ENCODE measurements around the gene UBAC2.
"Not testable (repeated sequence)": the region's sequence is repeated elsewhere in the genome, so short reads cannot be mapped to it uniquely, and the experiment has no call there.

UBAC2 gene

DNA sequence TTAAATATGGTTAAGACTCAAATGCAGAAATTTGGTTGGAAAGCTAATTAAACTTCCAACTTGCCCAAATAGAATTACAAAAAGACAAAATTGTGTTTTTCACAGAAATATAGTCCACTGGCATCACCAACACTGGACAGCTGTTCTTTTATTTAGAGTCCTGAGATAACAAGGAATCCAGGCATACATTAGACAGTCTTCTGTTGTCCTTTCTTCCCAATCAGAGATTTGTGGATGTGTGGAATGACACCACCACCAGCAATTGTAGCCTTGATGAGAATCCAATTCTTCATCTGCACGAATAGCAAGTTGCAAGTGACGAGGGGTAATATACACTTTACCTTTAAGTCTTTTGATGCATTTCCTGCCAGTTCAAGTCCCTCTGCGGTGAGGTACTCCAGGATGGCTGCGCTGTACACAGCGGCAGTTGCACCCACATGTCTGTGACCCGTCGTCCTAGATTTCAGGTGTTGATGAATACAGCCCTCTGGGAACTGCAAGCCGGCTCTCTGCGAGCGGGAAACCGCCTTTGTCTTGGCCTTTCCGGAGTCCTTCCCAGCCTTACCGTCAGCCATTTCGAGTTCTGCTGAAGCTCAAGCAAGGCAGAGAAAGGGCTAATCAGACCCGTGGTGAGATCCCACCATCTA lies 14.7 kb downstream of the UBAC2 start:
- DNase-seq: no peak

- no peak for DNase-seq
These were observed 16.9 kb downstream of the UBAC2 start for GRCh38 chr13:99217461-99218110.

DNA sequence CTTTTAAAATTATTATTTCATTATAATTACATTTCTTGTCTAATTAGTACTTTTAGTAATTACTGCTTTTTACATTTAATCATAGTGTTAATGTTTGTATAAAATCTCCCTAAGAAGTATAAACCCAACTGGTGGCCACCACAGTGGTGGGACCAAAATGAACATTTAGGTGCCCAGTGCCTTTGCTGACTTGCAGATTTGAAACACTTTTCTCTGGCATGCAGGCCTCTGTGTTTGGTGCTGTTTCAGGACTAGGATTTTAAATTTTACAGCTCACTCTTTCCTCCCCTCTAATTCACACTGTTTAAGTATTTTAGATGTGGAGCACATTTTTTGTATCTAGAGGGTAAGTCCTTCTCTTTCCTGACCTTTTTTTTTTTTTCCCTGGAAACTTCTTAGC lies 17.5 kb downstream of the UBAC2 start:
- no peak for DNase-seq

DNA sequence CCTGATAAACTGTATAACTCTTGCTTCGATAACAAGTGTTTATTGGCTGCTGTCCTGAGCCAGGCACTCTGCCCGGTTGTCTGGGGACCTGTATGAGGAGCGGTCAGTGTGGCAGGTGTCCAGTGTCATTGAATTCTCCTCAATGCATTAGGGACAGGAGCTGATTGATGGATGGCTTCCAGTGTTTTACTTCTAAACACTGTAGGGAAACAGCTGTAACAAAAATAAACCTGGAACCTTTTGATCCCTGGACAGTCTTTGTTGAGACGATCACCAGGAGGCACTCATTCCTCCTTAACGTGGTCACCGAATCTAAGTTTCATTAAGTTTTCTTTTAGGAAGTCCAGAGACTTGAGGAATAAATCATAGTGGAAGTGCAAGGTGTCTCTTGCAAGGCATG lies 17.9 kb downstream of the UBAC2 start:
- DNase-seq: peak; percentile 14

DNA sequence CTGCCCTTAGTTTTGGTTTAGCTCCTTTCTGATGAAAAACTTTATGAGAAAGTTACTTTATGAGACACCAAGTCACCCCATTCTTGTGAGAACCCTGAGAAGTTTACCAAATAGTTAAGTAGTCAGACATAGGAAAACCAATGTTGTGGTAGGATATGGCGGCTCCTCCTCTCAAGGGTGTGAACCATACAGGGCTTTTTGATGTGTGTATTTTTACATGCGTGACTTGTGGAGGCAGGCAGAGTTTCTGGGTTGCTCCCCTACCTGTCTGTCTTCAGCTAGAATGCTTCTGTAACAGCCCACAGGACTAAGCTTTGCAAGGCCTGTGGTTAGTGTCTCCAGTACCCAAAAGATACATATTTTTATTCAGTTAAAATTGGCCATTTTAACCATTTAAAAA lies 18.3 kb downstream of the UBAC2 start:
- DNase-seq: no peak

DNA sequence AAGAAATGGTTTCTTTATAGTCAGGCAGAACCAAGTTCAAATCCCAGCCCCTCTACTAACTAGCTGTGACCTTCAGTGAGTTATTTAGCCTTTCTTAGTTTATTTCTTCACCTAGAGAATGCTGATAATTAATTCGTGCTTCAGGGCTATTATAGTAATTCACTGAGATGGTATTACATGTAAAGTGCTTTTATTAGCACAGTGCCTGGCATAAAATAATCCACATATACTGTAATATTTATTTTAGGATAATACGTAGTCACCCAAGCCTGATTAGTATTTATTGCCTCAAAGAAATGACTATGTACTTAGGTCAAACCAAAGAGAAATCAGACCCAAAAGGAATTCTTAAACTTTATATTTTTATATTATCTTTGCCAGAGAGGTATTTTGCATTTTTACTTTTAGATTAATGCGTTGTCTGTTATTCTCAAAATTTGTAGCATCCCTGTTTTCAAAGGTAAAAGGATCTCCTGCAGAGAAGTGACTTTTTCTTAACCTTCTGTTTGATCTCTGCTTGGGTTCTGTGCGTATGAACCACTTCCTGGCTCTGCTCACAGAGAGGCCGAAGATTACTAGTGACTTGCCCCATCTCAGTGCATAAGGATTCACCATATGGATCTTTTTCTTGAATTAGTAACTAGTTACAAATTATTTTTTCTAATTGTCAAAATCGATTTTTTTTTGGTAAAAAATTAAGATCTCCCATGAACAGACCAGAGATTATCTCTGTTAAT lies 19.7 kb downstream of the UBAC2 start:
- DNase-seq: no peak

DNA sequence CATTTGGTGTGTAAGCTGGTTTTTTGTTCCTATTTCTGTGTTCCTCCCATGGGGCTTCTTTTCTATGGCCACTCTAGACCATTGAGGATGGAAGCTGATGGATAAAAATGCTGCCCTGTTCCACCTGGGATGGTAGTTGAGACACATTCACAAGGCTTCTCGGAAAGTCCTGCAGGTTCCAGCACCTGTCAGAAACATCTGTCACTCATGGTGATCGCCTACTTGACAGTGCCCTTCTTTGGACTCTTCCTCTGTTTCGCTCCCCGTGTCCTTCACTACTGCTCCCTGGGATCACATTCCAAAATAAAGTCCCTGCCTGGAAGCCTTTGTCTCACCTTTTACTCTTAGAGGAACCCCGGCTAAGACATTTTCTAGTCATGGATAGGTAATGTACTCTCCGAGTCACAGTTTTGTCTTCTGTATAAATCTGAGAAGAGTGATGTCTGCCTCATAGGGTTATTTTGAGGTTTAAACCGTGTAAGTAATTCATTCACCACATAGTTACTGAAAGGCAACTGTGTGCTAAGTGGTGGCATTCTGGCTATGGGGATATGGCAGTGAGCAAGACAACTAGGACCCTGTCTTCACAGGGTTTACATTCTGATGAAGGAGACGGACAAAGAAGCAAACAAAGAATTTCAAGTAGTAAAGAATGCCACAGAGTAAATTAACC lies 21.0 kb downstream of the UBAC2 start:
- no peak for DNase-seq

GRCh38 chr13:99223587-99223986 lies 22.9 kb downstream of the UBAC2 start:
- DNase-seq: no peak

DNA sequence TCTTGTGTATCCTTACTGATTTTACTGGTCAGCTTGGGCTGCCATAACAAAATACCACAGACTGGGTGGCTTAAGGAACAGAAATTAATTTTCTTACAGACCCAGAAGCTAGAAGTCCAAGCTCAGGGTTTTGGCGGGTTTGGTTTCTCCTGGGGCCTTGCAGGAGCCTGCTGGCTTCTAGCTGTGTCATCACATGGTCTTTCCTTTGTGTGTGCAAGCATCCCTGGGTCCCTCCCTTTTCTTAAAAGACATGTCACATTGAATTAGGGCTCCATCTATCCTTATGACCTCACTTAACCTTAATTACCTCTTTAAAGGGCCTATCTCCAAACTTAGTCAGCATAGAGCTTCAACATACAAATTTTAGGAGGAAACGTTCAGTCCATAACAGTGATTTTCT lies 23.4 kb downstream of the UBAC2 start:
- no peak for DNase-seq

- no peak for DNase-seq
These were observed 24.4 kb downstream of the UBAC2 start for GRCh38 chr13:99225078-99225477.

DNA sequence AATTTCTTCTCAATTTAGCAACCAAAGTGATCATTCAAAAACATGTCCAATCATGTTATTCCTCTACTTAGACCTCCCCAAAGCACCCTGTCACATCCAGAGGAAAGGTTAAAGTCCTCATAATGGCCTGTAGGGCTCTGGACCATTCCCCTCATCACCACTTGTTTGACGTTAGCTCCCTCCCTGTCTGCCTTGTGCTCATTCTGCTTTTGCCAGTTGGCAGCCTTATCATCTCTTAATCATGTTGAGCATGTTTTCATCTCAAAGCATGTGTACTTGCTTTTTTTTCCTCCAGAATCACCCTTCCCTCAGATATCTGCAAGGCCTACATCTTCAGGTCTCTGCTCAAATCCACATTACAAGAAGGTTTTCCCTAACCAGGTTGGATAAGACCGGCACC lies 25.9 kb downstream of the UBAC2 start:
- DNase-seq: no peak

DNA sequence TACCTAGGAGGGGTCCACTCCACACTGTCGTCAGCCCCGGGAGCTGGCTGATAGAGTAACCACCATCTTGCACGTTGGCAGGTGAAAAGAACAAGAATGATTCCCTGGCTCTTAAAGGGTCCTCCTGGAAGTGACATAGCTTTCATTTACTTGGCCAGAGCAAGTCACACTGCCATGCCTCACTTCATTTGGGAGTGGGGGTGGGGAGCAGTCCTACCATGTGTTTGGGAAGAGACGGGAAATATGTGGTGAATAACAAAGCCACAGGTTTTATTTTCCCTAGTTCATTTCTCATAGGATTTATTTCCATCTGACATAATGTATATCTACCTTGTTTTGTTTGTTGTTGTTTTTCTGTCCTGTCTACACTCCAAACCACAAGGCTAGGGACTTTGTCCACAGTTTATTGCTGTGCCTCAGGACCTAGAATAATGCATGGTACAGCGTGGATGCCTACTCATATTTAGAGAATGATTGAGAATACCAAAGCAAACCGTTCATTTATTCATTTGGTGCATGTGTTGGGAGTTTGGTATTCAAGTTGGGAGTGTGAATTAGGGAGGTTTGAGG lies 26.8 kb downstream of the UBAC2 start:
- no peak for DNase-seq

DNA sequence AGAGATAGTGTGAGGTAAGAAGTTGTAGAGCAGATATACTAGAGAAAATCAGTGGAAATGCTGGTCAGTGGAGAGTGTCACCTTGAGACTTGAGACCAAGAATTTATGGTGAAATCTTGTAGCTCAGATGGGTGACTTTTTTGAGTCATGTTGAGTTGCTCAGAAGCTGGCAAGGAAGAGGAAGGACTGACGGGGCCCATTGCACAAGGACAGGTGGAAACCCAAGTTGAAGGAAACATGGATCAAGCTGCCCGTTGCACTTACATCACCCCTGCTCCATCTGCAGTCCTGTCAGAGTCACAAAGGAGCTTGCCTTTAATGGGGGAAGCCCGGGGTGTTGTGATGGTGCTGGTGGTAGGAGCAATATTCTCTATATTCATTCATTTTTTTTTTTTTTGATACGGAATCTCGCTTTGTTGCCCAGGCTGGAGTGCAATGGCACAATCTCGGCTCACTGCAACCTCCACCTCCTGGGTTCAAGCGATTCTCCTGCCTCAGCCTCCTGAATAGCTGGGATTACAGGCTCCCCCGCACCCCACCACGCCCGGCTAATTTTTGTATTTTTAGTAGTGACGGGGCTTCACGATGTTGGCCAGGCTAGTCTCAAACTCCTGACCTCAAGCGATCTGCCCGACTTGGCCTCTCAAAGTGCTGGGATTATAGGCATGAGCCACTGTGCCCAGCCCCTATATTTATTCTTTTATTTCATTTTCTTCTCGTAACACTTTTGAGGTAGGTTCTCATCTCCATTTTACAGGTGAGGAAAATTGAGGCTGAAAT lies 27.4 kb downstream of the UBAC2 start:
- DNase-seq: no peak

- DNase-seq: no peak
These were observed 28.4 kb downstream of the UBAC2 start for GRCh38 chr13:99228737-99229691.

GRCh38 chr13:99230588-99230987 lies 29.9 kb downstream of the UBAC2 start:
- DNase-seq: not testable (repeated sequence)

GRCh38 chr13:99230991-99231390 lies 30.3 kb downstream of the UBAC2 start:
- no peak for DNase-seq

DNA sequence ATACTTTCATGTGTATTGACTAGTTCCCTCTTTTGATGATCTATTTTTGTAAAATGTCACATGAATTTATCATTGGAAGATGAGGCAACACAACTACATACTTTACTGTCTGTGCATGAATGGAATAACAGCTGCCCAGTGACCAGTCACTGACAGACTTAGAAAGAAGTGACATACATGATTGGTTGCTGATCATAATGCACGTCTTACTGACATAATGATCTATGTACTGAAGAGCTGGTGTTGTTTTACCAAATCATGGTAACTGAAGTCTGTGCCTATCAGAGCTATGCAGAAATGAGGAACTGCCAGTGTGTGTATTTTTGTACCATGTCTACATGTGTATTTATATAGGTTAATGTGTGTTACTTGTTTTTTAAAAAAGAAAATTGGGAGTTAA lies 31.1 kb downstream of the UBAC2 start:
- DNase-seq: no peak

DNA sequence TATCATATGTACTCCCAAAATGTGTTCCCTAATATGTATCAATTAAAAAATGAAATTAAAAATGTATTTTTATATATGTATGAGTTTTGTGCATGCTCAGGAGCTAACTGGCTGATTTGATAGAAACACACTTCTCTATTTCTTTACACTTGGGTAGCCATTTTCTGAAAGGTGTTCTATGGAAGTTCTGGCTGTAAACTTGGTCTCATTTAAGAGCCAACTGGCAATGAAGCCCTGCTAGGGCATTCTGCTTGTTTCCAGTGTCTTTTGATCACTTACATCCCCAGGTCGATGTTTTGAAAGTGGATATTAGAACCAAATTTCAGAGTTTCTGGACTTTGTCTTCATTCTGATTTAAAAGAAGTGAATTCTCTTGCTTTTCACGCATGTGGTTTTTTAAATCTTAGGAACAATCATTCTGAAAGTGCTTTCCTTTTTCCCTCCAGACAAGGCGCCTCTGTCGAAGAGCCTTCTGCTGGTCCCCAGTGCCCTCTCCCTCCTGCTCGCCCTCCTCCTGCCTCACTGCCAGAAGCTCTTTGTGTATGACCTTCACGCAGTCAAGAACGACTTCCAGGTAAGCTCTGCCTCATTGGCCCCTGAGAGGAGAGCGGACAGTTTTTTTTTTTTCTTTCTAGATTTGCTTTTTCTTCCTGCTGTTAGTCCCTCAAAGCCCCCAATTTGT lies 37.5 kb downstream of the UBAC2 start:
- DNase-seq: no peak

DNA sequence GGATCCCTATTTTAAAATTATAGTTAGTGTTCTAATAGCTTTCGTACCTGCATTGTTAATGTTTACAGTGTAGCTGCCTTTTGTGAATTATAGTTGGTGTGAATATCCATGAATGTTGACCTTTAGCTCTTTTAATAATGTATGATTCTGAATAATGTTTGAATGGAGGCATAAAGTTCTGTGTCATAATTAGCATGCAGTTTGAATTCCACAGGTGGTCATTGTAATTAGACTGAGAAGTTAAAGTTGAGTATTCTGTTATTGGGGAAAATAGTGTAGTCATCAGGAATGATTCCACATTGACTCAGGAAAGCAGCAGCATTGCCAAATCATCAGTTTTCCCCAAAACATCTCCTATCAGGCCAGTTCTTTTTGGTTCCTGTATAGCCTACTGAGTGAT lies 45.4 kb downstream of the UBAC2 start:
- no peak for DNase-seq

DNA sequence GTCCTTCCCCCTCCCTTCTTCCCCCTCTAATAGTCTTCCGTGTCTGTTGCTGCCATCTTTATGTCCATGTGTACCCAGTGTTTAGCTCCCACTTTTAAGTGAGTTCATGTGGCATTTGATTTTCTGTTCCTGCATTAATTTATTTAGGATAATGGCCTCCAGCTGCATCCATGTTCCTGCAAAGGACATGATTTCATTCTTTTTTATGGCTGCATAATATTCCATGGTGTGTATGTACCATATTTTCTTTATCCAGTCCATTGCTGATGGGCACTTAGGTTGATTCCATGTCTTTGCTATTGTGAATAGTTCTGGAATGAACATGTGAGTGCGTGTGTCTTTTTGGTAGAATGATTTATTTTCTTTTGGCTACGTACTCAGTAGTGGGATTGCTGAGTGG lies 48.5 kb downstream of the UBAC2 start:
- not testable (repeated sequence) for DNase-seq

DNA sequence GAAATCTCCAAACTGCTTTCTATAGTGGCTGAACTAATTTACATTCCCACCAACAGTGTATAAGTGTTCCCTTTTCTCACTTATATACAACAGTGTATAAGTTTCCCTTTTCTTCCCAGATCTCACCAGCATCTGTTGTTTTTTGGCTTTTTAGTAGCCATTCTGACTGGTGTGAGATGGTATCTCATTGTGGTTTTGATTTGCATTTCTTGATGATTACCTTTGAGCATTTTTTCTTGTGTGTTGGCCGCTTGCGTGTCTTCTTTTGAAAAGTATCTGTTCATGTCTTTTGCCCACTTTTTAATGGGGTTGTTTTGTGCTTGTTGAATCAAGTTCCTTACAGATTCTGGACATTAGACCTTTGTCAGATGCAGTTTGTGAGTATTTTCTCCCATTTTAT lies 49.0 kb downstream of the UBAC2 start:
- not testable (repeated sequence) for DNase-seq

Data from SHP77 treated with DMSO at 0.1 percent for 48 hours (cell line).